H1 (cell line): ENCODE measurements around the gene AGBL1. TPM values are rescaled to one million over a fixed set of nuclear protein-coding genes. Genes with fewer than 3 reads are reported as not detected.

ENCODE experiments used
- CTCF ChIA-PET: fragments of 300-600 bp; sonication (Branson Sonifier 250); formaldehyde crosslinking; loops from one replicate; lab custom pipeline; 2021; ENCODE audit not compliant: partially characterized antibody; lab: Charles Lee
- POLR2A ChIA-PET: fragments of 300-600 bp; sonication (Branson Sonifier 250); formaldehyde crosslinking; loops from one replicate; lab custom pipeline; 2021; ENCODE audit warnings: inconsistent platforms; ENCODE audit not compliant: partially characterized antibody; lab: Charles Lee
- DNase-seq, 2 experiments: peaks; one replicate each; pipeline versions ENCODE4 v3.0.0 to v3.0.0-alpha.2; 2010 to 2022; ENCODE audit warnings: low spot score in 2 of 2, low read depth in 1 of 2, mixed read lengths in 1 of 2
- FAIRE-seq: peaks from 2 replicates; lab custom pipeline; 2011; peaks lifted over from hg19 to GRCh38; lab: Jason Lieb, UNC
- H2AFZ ChIP-seq: 2 replicates; pipeline ENCODE4 v1.8.1; 2012; ENCODE audit warnings: low read length, inconsistent platforms
- H2AK5ac ChIP-seq: 2 replicates; pipeline ENCODE4 v1.6.1; 2013; ENCODE audit warnings: low read depth, low read length
- H2BK120ac ChIP-seq: replicated peaks from 2 replicates; pipeline ENCODE3; 2013; ENCODE audit warnings: low read depth, low read length, inconsistent platforms
- H2BK12ac ChIP-seq: 2 replicates; pipeline ENCODE4 v1.6.1; 2013; ENCODE audit warnings: low read depth, low read length
- H2BK15ac ChIP-seq: 2 replicates; pipeline ENCODE4 v1.6.1; 2013; ENCODE audit warnings: low read length
- H2BK20ac ChIP-seq: 2 replicates; pipeline ENCODE4 v1.6.1; 2013; ENCODE audit warnings: low read length
- H2BK5ac ChIP-seq: 2 replicates; pipeline ENCODE4 v1.6.1; 2013; ENCODE audit warnings: low read depth, low read length
- H3K14ac ChIP-seq: 2 replicates; pipeline ENCODE4 v1.6.1; 2013; ENCODE audit warnings: inconsistent platforms; ENCODE audit not compliant: insufficient read length
- H3K18ac ChIP-seq: 2 replicates; pipeline ENCODE4 v1.6.1; 2013; ENCODE audit warnings: low read length; ENCODE audit errors: extremely low read depth
- H3K23ac ChIP-seq: 2 replicates; pipeline ENCODE4 v1.6.1; 2013; ENCODE audit warnings: inconsistent platforms; ENCODE audit not compliant: insufficient read length
- H3K23me2 ChIP-seq: 2 replicates; pipeline ENCODE4 v1.6.1; 2013; ENCODE audit warnings: low read depth, low read length
- H3K27ac ChIP-seq: 2 replicates; pipeline ENCODE4 v1.6.1; 2011; ENCODE audit warnings: low read depth, low read length, inconsistent platforms
- H3K27me3 ChIP-seq, 4 experiments: replicated peaks in 1 of 4; 1 replicate in 1 of 4; 2 replicates in 3 of 4; pipeline versions ENCODE4 v1.6.1 to v1.8.1; 2011 to 2013; ENCODE audit warnings: low read length in 3 of 4, mild to moderate bottlenecking in 3 of 4, inconsistent platforms in 2 of 4, mixed read lengths in 2 of 4, moderate library complexity in 1 of 4; ENCODE audit not compliant: control insufficient read depth in 3 of 4, insufficient read depth in 3 of 4; ENCODE audit errors: extremely low read depth in 1 of 4
- H3K36me3 ChIP-seq, 4 experiments: 2 replicates each; pipeline versions ENCODE4 v1.6.1 to v1.8.1; 2011 to 2013; ENCODE audit warnings: mild to moderate bottlenecking in 4 of 4, low read length in 3 of 4, moderate library complexity in 2 of 4, control low read depth in 1 of 4, inconsistent platforms in 1 of 4; ENCODE audit not compliant: insufficient read depth in 4 of 4, control insufficient read depth in 2 of 4
- H3K4ac ChIP-seq: replicated peaks from 2 replicates; pipeline ENCODE3; 2013; ENCODE audit warnings: low read length, low read depth, mixed read lengths, inconsistent platforms; ENCODE audit not compliant: insufficient read length
- H3K4me1 ChIP-seq, 4 experiments: replicated peaks in 1 of 4; 1 replicate in 1 of 4; 2 replicates in 3 of 4; pipeline versions ENCODE4 v1.6.1 to v1.8.1; 2011 to 2013; ENCODE audit warnings: low read length in 3 of 4, inconsistent platforms in 2 of 4, mixed read lengths in 1 of 4; ENCODE audit not compliant: insufficient read depth in 4 of 4, control insufficient read depth in 3 of 4
- H3K4me2 ChIP-seq, 2 experiments: 2 replicates each; pipeline versions ENCODE4 v1.6.1 to v1.8.1; 2011 to 2013; ENCODE audit warnings: low read depth in 2 of 2, low read length in 2 of 2, control low read depth in 1 of 2, inconsistent platforms in 1 of 2, mild to moderate bottlenecking in 1 of 2; ENCODE audit not compliant: insufficient read depth in 1 of 2
- H3K4me3 ChIP-seq, 4 experiments: fragments of 200-600, 300-600 bp in 1 of 4; sonication (generic), shearing (Covaris generic), sonication (Bioruptor Twin) in 1 of 4; 2 replicates each; pipeline versions ENCODE4 v1.5.1 to v1.8.1; 2011 to 2016; ENCODE audit warnings: low read length in 4 of 4, low read depth in 3 of 4, control low read depth in 2 of 4, inconsistent platforms in 2 of 4, mild to moderate bottlenecking in 2 of 4, mixed read lengths in 1 of 4, moderate library complexity in 1 of 4; ENCODE audit not compliant: insufficient read depth in 2 of 4; ENCODE audit errors: extremely low read depth in 1 of 4
- H3K56ac ChIP-seq: replicated peaks from 2 replicates; pipeline ENCODE3; 2013; ENCODE audit warnings: low read depth, mild to moderate bottlenecking, mixed read lengths, low read length, inconsistent platforms; ENCODE audit not compliant: insufficient read length
- H3K79me1 ChIP-seq: 2 replicates; pipeline ENCODE4 v1.6.1; 2013; ENCODE audit warnings: low read depth, low read length, control low read depth
- H3K79me2 ChIP-seq, 2 experiments: 2 replicates each; pipeline versions ENCODE4 v1.6.1 to v1.8.1; 2012 to 2013; ENCODE audit warnings: low read length in 2 of 2, mild to moderate bottlenecking in 2 of 2, inconsistent platforms in 1 of 2; ENCODE audit not compliant: insufficient read depth in 2 of 2, control insufficient read depth in 1 of 2
- H3K9ac ChIP-seq, 4 experiments: replicated peaks in 1 of 4; 1 replicate in 1 of 4; 2 replicates in 3 of 4; pipeline versions ENCODE4 v1.6.1 to v1.8.1; 2011 to 2013; ENCODE audit warnings: low read depth in 3 of 4, low read length in 3 of 4, control low read depth in 2 of 4, mild to moderate bottlenecking in 2 of 4, moderate library complexity in 2 of 4, inconsistent platforms in 1 of 4; ENCODE audit errors: extremely low read depth in 1 of 4
- H3K9me3 ChIP-seq, 2 experiments: 2 replicates each; pipeline versions ENCODE4 v1.6.1 to v1.8.1; 2012 to 2013; ENCODE audit warnings: mild to moderate bottlenecking in 2 of 2, moderate library complexity in 2 of 2, control low read depth in 1 of 2, inconsistent platforms in 1 of 2, low read depth in 1 of 2, low read length in 1 of 2, mixed read lengths in 1 of 2; ENCODE audit not compliant: insufficient read depth in 2 of 2
- H4K20me1 ChIP-seq, 2 experiments: replicated peaks in 1 of 2; 2 replicates each; pipeline versions ENCODE3 to v1.8.1; 2011 to 2013; ENCODE audit warnings: inconsistent platforms in 2 of 2, low read length in 2 of 2, mild to moderate bottlenecking in 1 of 2; ENCODE audit not compliant: insufficient read depth in 2 of 2, control insufficient read depth in 1 of 2
- H4K5ac ChIP-seq: 2 replicates; pipeline ENCODE4 v1.6.1; 2013; ENCODE audit warnings: low read length, low read depth, mixed read lengths, inconsistent platforms; ENCODE audit not compliant: insufficient read length
- H4K8ac ChIP-seq: 2 replicates; pipeline ENCODE4 v1.8.0; 2013; ENCODE audit warnings: mild to moderate bottlenecking, moderate library complexity, low read length, inconsistent platforms; ENCODE audit not compliant: insufficient read depth; ENCODE audit errors: extremely low read depth
- H4K91ac ChIP-seq: replicated peaks from 2 replicates; pipeline ENCODE3; 2013; ENCODE audit warnings: low read length, mixed read lengths, inconsistent platforms; ENCODE audit not compliant: insufficient read length
- HDAC2 ChIP-seq, 2 experiments: fragments of 300-600 bp in 1 of 2; sonication (generic) in 1 of 2; IDR thresholded peaks; 2 replicates each; pipeline ENCODE4 v1.6.1; 2011 to 2012; ENCODE audit warnings: low read depth in 2 of 2, low read length in 2 of 2, mild to moderate bottlenecking in 2 of 2, moderate library complexity in 2 of 2, borderline replicate concordance in 1 of 2, inconsistent platforms in 1 of 2
- RBBP5 ChIP-seq: IDR thresholded peaks from 2 replicates; pipeline ENCODE4 v1.7.1; 2012; ENCODE audit warnings: low read depth, mild to moderate bottlenecking, inconsistent platforms, low read length, moderate library complexity, borderline replicate concordance
- TAF7 ChIP-seq: optimal IDR thresholded peaks from 2 replicates; pipeline ENCODE3; 2011; ENCODE audit warnings: low read depth, mild to moderate bottlenecking, inconsistent platforms, low read length, moderate library complexity, borderline replicate concordance
- WGBS, 2 experiments: shearing (Covaris generic) in 1 of 2; methylation state at CpG; one replicate each; pipeline versions ENCODE4 v1.1.6 to v1.1.7; 2013 to 2015; ENCODE audit warnings: low lambda C conversion rate in 2 of 2, mixed read lengths in 2 of 2, inconsistent platforms in 1 of 2, low coverage in 1 of 2, missing lambda C conversion rate in 1 of 2; ENCODE audit not compliant: insufficient replicate concordance in 2 of 2, insufficient coverage in 1 of 2, insufficient read length in 1 of 2; ENCODE audit errors: extremely low coverage in 1 of 2, missing lambda C conversion rate in 1 of 2; 5-methylcytosine and 5-hydroxymethylcytosine counted together
- polyA plus RNA-seq, 7 experiments: library from polyadenylated mRNA; depleted of rRNA in 3 of 7; stranded (reverse) in 5 of 7; unstranded in 2 of 7; fragments of >200 nt in 5 of 7; fragments of 200-250 nt in 2 of 7; gene quantifications; 1 replicate in 5 of 7; 2 replicates in 1 of 7; 4 replicates in 1 of 7; pipeline versions ENCODE4 v1.2.1 to v1.2.3, GENCODE V29; 2011 to 2013; ENCODE audit warnings: missing spikeins in 2 of 7, mixed read lengths in 2 of 7
- total RNA-seq: library from RNA; stranded (reverse); fragmentation: NEBNext Ultra II Directional; extraction: Animal tissue kit (Norgen Biotek cat#: 25700); gene quantifications from 2 replicates; pipeline ENCODE4 v1.2.1, GENCODE V29; 2021

Gene AGBL1
- total and polyA plus RNA-seq, 2 of the 8 experiments (the other 6 are each of a cell fraction or from before 2014, with no cell fraction given): not detected

- H3K18ac ChIP-seq: no peak overlapping the region
- FAIRE-seq (no peak), DNase-seq (no peak)
- no peaks in the 10 kb centered on the region for H3K27me3 ChIP-seq
- H2BK5ac ChIP-seq: no peak overlapping the region
- H2AK5ac ChIP-seq: no peak overlapping the region
- H2BK120ac ChIP-seq: no peak overlapping the region
- no peak overlapping the region for H2BK15ac ChIP-seq
- no peak overlapping the region for H4K91ac ChIP-seq
- no peak overlapping the region for H3K56ac ChIP-seq
- ChIA-PET POLR2A (no interaction called here), CTCF (interaction anchor here (0.7 kb wide), 1 partner anchor 18 kb away, joined by 3 read pairs; no protein-coding TSS in a partner anchor)
- no peaks in the 10 kb centered on the region for H3K36me3 ChIP-seq
- H3K4me2 ChIP-seq: no peak overlapping the region
- H3K9ac ChIP-seq: no peak overlapping the region
- no peak overlapping the region for H3K27ac ChIP-seq
- TF ChIP-seq HDAC2 (IDR thresholded peaks at IDR 0.05; ENCODE audit: borderline replicate concordance in 1 of 2, low read depth in 2 of 2, low read length in 2 of 2): no peak
- no peak for TF ChIP-seq TAF7
- TF ChIP-seq RBBP5: no peak
- no peaks in the 10 kb centered on the region for H3K79me2 ChIP-seq
- no peak overlapping the region for H2BK12ac ChIP-seq
- H3K23ac ChIP-seq: no peak overlapping the region
- H4K5ac ChIP-seq: no peak overlapping the region
- no peak overlapping the region for H3K4me3 ChIP-seq
- H3K9me3 ChIP-seq: no peaks in the 10 kb centered on the region
- no peaks in the 10 kb centered on the region for H4K20me1 ChIP-seq
- H4K8ac ChIP-seq: no peak overlapping the region
- H3K23me2 ChIP-seq: no peaks in the 10 kb centered on the region
- no peaks in the 10 kb centered on the region; a peak in 1 of 7 replicates for H3K4me1 ChIP-seq
- H3K4ac ChIP-seq: no peak overlapping the region
- H3K79me1 ChIP-seq: no peaks in the 10 kb centered on the region
- WGBS, 2 experiments: 95% methylated on average over 5 of the region's 5 CpGs; no CpG with 5 or more reads in 1 of the 2 experiments
- H2BK20ac ChIP-seq: no peak overlapping the region
- H2AFZ ChIP-seq: peak overlapping the region; percentile 85; the same call in 1 of the 2 replicates
- H3K14ac ChIP-seq: no peak overlapping the region
These were observed 551.3 kb downstream of the AGBL1 start for GRCh38 chr15:86630946-86631345.
